ENCODE measurements around the gene CARD11.
A peak's percentile ranks its signal among the peaks of the same experiment; 100 is the strongest.
"Not testable (repeated sequence)": the region's sequence is repeated elsewhere in the genome, so short reads cannot be mapped to it uniquely, and the experiment has no call there.

CARD11 gene

DNA sequence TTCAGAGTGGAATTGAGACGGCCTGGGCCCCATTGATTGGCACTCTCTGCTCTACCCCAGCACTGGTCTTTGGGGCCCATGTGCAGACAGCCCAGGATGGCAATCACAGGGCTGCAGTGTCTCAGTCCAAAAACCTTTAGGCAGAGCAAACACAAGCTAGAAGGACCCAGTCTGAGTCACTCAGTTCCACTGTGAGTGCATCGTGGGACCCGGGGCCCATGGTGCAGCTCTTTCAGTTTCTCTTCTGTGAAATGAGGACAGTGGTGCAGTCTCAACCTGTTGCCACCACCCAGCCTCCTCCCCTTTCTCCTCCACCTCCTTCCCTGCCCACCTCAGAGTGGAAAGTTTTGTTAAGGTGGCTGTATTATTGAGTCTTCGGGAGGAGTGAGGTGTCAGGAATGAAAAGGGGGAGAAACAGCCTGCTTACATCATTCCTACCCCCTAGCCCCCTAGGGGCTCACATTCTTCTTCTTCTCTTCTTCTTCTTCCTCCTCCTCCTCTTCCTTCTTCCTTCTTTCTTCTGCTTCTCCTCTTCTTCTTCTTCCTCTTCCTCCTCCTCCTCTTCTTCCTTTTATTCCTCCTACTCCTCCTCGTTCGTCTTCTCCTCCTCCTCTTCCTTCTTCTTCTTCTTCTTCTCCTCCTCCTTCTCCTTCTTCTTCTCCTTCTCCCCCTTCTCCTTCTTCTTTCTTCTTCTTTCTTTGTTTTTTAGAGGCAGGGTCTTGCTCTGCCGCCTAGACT lies 19.5 kb upstream of the CARD11 start:
- DNase-seq, result peak; percentile 90

DNA sequence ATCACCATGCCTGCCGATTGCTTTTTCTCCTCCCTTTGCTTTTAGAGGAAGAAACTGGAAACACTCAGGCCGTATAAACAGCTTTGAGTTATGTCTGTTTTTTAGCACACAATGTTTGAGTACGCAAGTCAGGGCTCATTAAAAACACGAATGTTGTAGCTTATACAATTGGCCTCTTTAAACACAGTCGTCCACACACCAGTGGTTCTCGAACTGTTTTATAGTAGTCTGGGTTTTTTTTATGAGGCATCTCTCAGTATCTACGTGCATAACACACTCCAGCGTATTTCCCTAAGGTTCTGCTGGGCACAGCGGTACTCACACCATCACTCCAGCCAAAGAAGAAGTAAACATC lies 13.4 kb upstream of the CARD11 start:
- DNase-seq, result no peak

GRCh38 chr7:3056234-3057065 lies 12.8 kb upstream of the CARD11 start:
- no peak for DNase-seq

DNA sequence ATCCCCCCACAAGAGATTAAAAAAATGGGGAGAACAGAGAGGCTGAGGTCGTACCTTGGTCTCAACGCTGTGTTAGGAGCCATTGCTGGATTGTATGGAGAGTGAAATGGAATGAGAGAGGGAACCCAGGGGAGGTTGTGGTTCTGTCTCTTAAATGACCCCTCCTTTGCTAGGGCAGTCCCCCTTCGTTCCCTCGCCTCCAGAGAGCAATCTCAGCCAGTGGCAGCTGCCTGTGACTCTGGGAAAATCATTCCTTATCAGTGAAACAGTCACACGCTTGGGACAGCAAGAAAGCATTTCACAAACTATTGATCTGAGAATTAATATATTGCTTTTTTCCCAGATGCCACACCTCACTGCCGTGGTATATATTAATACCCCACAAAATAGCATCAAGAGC lies 12.0 kb upstream of the CARD11 start:
- no peak for DNase-seq

GRCh38 chr7:3042861-3043489 lies 692 bp downstream of the CARD11 start:
- peak; percentile 79 for DNase-seq

DNA sequence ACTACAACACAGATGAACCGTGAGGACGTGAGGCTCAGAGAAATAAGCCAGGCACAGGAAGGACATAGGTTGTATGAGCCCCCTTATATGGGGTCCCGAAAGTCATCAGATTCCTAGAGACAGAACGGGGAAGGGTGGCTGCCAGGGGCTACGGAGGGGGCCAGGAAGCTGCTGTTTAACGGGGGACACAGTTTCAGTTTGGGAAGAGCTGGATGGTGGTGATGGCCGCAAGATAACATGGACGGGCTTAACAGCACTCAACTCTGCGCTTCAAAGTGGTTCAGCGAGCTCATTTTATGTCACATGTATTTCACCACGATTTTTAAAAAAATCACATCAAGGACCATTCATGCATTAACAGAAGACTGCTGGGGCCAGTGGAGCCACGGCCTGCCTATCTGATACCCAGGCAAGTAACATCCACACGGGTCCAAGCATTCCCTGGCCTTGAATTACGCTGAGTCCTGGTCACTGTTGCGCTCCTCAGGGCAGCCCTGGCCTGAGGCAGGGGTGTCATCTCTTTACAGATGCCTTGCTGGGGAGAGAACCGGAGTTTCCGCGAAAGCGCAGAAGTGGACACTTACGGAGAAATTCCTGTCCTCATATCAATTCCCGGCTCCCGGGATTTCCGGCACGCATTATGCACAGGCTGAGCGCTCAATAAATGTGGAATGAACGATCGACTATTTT lies 1.5 kb downstream of the CARD11 start:
- DNase-seq, result no peak

- DNase-seq, result peak; percentile 49
These were observed 3.9 kb downstream of the CARD11 start for GRCh38 chr7:3039787-3040186.

GRCh38 chr7:3038011-3038410 lies 5.7 kb downstream of the CARD11 start:
- not testable (repeated sequence) for DNase-seq

DNA sequence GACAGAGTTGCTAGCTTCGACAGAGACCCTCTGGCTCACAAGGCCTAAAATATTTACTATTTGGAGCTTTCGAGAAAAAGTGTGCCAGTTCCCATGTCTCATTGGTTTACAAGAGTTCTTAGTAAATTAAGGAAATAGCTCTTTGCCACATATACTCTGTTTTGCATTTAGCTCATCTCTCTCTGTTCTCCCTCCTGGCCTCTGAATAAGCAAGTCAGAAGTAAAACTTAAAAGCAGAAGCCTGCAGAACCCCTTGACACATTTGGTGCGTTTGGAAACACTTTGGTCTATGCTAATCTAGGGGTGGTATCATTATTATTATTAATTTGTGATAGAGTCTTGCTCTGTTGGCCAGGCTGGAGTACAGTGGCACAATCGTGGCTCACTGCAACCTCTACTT lies 6.4 kb downstream of the CARD11 start:
- DNase-seq, result no peak

- no peak for DNase-seq
These were observed 9.0 kb downstream of the CARD11 start for GRCh38 chr7:3034591-3035150.

DNA sequence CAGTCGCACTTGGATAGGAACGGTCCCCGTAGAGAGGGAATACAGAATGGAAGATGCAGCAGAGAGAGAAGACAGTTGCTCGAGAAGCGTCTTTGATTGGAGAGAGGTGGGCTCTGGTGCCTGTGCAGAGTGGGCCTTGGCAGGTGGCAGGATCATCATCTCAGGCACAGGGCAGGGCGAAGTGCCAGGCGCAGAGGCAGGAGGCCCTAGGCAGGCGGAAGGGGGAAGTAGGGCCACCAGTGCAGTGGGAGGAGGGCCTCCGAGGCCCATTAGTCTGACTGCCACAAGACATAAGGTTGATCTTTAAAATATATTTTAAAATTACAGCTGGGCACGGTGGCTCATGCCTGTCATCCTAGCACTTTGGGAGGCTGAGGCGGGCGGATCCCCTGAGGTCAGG lies 10.1 kb downstream of the CARD11 start:
- no peak for DNase-seq

DNA sequence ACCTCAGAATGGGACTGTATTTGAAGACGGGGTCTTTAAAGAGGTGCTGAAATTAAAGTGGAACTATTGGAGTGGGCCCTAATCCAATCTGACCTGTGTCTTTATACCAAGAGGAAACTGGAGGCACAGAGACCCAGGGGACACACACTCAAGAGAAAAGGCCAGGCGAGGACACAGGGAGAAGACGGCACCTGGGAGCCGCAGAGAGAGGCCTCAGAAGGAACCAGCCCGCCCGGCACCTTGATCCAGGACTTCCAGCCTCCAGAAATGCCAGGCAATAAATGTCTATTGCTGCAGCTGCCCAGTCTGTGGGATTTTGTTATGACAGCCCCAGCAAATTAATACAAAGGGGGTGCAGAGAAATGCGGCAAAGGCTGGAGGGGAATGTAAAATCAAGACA lies 10.5 kb downstream of the CARD11 start:
- DNase-seq, result no peak

GRCh38 chr7:3032256-3032655 lies 11.4 kb downstream of the CARD11 start:
- DNase-seq, result no peak

DNA sequence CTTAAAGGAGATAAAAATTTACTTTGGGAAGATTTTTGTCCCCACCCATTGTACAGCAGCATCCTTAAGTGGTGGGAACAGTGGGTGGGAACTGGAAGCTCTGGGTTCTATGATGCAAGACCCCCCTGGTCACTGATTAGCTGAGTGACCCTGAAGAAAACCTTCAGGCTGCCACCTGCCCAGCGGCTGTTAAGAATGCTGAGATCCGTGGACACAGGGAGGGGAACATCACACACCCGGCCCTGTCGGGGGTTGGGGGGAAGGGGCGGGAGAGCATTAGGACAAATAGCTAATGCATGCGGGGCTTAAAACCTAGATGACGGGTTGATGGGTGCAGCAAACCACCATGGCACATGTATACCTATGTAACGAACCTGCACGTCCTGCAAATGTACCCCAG lies 14.5 kb downstream of the CARD11 start:
- no peak for DNase-seq

- no peak for DNase-seq
These were observed 14.9 kb downstream of the CARD11 start for GRCh38 chr7:3028758-3029093.

DNA sequence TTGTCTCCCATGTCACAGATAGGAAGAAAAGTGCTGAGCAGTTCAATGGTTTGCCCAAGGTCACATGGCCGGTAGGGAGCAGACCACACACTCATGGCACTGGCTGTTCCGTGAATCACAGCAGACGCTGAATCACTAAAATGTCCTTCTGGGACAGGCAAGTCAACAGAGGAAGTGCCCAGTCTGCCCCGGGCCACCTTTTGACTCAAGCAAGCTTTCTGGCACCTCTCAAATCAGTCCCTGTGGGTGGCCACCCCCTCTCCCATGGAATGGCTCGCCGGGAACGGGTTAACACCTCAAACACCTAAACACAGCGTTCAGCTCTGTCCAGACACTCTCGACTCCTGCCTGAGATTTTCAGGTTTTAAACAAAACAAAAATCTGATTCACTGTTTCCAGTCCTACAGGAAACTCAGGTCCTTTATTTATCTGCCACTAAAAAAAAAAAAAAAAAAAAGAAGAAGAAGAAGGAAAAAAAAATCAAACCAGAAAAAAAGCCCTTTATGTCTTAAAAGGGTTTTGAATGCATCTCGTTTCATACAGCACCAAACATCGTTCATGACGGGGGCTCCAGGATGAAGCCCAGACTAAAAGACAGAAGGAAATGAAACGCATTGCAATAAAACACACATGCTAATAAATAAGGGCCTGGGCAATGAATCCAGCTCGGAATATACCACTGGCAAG lies 15.5 kb downstream of the CARD11 start:
- peak; percentile 64 for DNase-seq

DNA sequence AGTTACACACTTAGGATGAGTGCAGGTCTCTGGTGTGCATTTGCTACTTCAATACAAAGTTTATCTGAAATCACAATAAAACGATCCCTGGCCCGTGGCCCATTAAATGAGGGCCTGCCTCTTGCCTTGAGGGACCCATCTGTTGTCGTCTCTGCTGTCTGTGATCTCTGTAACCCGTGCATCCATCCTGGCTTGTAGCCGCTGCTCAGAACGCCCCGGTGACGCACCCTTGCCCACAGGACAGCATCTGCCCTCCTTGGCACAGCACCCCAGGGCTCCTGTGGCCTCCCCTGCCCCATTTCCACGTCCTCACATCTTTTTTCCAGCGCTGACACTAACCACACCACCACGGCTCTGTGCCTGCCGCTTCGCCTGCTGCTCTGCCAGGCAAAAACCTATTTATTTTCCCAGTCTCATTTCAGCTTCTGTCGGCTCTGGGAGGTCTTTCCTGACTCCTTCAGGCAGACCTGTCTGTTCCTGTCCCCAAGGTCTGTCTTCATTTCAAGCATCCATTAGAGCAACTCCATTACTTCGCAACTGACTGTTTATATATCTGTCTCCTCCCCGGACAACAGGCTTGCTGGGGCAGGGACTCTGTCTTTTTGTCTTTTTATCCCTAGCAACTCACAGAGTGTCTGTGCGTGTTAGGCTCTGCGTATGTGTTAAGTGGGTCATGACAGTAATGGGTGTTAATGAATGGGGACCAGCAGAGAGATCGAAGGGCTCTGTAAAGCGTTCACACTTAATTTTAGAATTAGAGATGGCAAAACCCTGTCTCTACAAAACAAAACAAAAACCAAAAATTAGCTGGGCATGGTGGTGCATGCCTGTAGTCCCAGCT lies 16.4 kb downstream of the CARD11 start:
- DNase-seq, result no peak

DNA sequence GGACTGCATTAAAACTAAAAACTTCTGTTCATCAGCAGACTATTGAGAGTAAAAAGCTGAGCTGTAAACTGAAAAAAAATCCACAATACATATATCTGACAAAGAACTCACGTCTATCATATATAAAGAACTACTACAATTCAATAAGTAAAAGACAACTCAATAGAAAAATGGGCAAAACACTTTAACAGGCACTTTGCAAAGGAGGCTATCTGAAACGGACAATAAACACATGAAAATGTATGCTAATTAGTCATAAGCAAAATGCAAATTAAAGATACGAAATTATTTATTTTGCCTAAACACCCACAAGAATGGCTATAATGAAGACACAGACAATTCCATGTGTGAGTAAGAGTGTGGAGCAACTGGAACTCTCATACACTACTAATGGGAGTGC lies 18.1 kb downstream of the CARD11 start:
- DNase-seq, result no peak

DNA sequence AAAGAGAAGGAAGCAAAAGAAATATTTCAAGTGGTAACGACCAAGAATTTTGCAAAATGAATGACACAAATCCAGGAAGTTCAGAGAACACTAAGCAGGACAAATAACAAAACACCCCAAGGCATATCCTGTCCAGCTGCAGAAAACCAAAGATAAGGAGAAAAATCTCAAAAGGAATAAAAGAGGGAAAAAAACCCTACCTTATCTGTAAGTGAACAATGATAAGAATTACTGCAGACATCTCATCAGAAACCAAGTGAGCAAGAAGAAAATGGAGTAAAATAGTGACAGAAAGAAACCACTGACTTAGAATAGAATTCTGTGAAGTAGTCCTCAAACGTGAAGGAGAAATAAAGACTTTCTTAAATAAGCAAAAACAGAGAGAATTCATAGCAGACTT lies 21.8 kb downstream of the CARD11 start:
- no peak for DNase-seq

DNA sequence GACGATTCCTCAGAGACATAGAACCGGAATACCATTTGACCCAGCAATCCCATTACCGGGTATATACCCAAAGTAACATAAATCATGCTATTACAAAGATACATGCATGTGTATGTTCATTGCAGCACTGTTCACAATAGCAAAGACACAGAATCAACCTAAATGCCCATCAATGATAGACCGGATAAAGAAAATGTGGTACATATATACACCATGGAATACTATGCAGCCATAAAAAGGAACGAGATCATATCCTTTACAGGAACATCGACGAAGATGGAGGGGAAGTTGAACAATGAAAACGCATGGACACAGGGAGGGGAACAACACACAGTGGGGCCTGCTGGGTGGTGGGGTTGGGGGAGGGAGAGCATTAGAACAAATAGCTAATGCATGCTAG lies 22.4 kb downstream of the CARD11 start:
- DNase-seq, result not testable (repeated sequence)

DNA sequence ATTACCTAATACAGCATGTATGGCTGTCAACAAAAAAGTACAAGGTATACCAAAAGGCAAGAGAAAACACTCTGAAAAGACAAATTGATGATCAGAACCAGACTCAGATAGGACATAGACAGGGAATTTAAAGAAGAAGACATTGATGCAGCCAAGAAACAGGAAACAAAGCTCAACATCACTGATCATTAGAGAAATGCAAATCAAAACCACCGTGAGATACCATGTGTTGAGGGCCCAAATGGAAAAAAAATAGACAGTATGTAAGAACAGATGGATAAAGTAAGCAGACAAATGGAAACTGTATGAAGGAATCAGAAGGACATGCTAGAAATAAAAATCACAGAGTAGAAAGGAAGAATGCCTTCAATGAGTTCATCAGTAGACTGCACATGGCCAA lies 23.3 kb downstream of the CARD11 start:
- DNase-seq, result no peak

DNA sequence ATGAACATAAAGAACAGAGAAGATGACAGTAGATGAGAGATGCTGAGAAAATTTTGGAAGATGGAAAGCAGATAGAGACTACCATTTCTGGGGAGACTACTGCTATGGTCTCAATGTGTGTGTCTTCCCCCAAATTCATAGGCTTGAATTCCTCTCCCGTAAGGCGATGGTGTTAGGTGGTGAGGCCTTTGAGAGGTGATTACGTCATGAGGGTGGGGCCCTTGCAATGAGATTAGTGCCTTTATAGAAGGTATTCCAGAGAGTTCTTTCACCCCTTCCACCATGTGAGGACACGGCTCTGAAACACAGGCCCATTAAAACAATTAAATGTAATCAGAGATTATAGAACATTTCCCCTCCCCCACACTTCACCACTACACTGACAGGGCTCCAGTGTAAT lies 23.9 kb downstream of the CARD11 start:
- DNase-seq, result no peak

Data from activated CD4-positive, alpha-beta T cell treated with anti-CD3 and anti-CD28 coated beads, Interleukin-2, amount 50 U/mL, for 16 hours (primary cell).